ENCODE data around the gene PRR15L.
"Not testable (repeated sequence)": the region's sequence is repeated elsewhere in the genome, so short reads cannot be mapped to it uniquely, and the experiment has no call there.

PRR15L gene, protein sequence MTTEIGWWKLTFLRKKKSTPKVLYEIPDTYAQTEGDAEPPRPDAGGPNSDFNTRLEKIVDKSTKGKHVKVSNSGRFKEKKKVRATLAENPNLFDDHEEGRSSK

DNA sequence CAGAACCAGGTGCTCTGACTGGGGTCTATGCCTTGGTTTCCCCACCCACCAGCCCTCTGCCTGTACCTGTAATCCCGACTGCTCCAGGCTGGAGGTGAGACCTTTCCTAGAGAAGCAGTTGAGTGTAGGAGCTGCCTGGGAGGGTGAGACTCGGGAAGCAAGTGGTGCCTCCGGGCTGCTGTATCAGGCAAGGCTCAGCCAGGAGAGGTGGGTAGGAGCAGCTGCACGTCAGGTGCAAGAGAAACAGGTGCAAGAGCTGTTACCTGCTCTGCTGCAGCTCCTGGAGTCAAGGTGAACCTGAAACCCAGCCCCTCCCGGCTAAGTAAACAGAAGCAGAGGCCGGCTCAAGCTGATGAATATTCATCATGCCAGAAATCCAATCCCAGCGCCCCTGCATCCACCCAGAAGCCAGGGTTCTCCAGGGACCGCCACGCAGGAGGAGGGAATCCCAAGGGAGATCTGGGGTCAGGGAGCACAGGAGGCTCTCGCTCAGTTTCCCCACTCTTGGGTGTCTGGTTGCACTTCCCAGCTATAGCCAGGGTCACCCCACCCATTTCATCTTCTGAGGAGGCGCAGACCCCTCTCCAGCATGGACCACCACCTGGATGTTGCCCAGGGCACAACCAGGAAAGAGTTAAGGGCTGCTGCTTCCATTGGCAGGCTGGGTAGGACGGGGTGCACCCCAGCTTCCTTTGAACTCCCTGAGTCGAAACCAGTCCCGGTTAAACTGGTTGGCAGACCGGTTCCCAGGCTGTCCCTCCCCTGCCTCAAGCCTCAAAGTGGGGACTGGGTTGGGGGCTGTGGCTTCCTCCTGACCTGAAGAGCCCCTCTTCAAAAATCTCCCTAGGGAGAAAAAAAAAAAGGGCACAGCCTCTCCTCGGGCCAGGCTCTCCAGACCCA, at the start of gene PRR15L:
TSS of gene PRR15L (minus strand) at position 293 of the 900 bp plus-strand sequence. CDS start 4,649 bp downstream, outside the sequence.
- no peak for DNase-seq (ENCODE audit: low read depth)

DNA sequence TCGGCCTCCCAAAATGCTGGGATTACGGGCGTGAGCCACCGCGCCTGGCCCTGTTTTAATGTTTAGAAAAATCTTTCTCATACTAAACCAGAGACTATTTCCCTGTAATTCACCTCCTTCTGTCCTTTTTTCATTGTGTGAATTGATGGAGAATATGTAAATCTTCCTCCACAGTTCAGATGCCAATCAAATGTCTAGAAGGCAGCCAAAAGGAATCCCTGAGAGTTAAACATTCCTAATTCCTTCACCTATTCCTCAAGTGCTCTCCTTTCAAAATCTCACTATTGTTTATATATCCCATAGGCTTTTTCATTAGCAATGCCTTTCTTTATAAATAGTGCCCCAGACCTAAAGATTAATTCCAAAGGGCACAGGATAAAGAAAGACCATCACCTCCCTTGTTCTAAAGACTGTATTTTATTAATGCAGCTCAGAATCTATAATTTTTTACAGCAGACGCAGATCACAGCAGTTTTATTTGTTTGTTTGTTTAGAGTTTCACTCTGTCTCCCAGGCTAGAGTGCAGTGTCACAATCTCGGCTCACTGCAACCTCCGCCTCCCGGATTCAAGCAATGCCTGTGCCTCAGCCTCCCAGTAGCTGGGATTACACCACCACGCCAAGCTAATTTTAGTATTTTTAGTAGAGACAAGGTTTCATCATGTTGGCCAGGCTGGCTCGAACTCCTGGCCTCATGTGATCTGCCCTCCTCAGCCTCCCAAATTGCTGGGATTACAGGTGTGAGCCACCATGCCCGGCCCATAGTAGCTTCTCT, 49.4 kb upstream of the PRR15L start:
- DNase-seq (ENCODE audit: low read depth) = no peak

DNA sequence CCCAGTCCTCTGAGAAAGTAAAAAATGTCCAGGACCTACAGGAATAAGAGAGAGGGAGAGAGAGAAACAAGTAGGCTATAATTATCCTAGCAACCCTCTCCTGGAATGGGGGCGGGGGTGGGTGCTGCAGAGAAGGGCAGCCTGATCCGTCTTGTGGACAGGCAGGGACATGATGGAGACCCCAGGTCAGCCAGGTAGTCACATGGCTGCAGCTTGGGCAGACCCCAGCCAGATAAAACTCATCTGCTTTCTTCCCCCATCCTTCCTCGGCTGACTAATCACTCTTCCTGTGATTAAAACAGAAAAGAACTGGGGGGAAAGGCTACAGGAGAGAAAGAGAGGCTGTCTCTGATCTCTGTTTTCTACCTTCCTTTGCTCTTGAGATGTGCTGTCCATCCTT, 47.3 kb upstream of the PRR15L start:
- no peak for DNase-seq (ENCODE audit: low read depth)

DNA sequence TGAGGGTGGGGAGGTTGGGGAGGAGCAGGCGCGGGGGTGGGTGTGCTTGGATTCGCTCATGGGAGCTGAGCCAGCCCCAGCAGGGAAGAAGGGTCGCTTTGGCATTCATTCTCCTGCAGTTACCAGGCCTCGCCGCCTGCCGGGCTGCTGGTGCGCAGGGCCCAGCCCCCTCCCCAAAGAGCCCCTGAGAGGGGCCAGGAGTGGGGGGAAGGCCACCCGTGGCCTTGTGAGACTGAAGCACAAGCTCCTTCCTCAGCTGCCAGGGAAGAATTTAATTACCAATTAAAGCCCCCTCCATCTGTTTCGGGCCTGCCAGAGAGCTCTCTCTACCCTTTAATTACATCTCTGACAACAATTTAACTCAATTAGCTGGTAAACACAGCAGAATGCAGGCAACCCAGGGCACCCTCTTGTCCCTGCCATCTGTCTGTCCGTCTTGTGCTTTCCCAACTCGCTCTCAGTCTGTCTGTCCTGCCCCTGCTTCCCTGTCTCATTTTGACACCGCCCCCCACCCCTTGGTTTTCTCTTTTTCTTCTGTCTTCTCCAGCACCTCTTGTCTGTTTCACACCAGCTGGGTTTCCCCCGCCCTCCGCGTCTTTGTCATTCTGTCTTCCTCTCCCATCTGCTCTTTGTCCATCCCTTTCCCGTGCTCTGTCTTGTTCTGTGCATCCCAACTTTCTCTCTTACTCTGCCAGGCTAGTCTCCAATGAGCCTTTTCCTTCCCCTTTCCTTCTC, 45.9 kb upstream of the PRR15L start:
- no peak for DNase-seq (ENCODE audit: low read depth)

DNA sequence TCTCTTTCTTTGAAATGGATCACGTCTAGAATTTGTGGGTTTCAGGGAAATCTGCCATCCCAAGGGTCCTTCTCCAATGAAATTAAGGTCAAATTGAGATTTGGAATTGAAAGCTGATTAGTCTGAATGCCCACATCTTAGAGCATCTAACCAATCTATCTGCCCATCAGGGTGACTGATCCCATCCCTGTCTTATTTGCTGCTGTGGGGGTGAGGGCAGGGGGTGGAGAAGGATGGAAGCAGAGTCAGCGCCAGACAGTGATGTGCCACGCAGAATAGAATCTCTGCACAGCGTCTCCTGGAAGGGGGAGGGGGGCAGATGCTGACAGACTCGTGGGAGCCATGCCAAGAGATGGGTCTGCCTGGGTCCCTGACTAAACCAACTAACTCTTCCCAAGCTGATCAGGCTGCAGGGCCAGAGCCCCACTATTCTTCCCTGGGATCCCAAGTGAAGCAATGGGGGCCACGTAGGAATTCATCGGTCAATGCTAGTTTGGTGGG, 45.3 kb upstream of the PRR15L start:
- DNase-seq (ENCODE audit: low read depth) = no peak

DNA sequence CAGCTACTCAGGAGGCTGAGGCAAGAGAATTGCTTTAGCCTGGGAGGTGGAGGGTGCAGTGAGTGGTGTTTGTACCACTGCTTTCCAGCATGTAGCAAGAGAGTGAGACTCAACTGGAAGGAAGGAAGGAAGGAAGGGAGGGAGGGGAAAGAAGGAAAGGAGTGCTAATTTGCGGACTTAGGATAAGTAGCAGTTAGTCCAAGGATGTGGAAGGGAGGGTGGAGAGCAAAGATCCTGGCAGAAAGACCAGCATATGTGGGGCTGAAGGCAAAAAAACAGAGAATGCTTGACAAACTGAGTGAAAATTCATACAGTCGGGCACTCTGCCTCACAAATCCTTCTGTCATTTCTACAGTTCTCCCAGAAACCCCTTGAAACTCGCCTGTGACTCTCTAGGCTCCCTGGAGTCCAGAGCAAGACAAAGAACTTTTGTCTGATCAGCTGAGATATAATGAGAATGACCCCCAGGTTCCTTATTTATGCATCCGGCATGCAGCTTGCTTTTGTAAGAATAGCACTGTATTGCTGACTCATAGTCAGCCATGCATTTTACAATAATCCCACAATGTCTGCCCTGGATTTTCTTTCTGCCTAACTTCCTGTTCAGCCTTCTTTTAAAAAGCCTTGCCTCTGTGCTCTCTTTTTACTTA, 44.7 kb upstream of the PRR15L start:
- DNase-seq (ENCODE audit: low read depth) = no peak

DNA sequence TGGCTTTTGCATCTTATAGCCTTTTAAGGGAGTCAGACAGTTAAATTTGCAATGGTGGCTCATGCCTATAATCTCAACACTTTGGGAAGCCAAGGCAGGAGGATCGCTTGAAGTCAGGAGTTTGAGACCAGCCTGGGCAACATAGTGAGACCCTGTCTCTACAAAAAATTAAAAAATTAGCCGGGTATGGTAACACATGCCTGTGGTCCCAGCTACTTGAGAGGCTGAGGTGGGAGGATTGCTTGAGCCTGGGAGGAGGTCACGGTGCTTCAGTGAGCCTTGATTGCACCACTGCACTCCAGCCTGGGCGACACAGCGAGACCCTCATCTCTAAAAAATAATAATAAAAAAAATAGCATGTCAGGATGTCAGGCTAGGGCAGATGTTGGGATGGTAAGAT, 44.0 kb upstream of the PRR15L start:
- DNase-seq (ENCODE audit: low read depth) = not testable (repeated sequence)

DNA sequence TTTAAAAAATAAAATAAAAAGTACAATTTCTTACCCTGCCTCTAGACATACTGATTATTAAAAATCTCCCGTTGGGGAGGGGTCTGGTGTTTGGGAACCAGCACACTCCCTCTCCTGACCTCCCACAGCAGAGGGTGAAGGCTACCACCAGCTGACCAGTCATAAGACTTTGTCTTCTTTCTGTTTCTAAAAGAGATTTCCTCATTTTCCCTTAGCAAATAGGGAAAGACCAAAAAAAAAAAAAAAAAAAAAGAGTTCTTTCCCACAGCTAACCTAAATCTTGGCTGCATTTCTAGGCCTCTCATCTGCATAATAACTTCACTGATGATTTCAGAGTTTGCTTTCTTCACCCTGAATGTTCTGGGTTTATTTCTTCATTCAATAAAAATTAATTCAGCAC, 43.5 kb upstream of the PRR15L start:
- no peak for DNase-seq (ENCODE audit: low read depth)

DNA sequence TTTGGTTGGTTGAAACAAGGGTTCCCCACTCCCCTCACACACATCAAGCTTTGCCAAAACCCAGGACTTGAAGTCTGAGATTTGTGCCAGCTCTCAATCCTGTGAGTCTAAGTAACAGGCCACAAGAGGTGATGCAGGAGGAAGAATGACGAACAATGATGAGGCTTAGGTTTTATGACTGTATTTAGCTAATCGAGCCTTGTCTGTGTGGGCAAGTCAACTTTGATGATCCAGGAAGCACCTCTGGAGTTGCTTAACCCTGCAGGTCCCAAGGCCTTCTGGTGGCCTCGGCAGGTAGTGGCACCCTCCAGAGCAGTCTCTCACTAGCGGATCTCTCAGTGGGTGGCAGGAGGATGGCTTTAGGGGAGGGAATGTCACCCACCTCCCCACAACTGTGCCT, 41.9 kb upstream of the PRR15L start:
- no peak for DNase-seq (ENCODE audit: low read depth)

DNA sequence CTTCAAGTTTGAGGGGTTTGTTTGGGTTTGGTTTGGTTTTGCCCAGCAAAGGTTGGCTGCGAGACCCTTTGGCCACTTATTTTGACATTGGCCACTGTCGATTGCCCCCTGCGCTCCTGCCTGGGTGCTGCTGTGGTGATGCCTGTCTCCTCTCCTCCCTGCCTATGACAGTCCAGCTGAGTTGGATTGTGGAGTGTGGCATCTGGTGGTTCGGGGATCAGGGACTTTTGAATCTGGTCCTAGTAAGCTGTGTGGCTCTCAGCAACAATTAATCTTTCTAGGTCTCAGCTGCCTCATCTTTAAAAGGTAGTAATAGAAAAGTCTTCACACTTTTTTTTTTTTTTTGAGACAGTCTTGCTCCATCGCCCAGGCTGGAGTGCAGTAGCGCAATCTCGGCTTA, 40.4 kb upstream of the PRR15L start:
- no peak for DNase-seq (ENCODE audit: low read depth)

DNA sequence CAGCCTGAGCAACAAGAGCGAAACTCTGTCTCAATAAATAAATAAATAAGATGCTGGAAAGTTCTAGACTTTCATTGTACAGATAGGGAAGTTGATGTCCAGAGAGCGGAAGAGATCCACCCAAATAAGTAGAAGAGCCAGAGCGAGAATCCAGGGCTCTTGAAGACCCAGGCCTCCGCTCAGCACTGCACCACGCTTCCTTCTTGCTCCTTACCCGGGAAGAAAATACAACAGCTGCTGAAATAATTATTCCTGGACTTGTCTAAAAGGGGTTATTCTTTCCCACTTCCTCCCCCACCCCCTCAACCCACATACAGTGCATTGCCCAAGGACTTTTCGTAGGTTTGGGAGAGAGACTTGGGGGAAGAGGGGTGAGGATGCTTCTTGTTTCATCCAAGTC, 39.9 kb upstream of the PRR15L start:
- no peak for DNase-seq (ENCODE audit: low read depth)

DNA sequence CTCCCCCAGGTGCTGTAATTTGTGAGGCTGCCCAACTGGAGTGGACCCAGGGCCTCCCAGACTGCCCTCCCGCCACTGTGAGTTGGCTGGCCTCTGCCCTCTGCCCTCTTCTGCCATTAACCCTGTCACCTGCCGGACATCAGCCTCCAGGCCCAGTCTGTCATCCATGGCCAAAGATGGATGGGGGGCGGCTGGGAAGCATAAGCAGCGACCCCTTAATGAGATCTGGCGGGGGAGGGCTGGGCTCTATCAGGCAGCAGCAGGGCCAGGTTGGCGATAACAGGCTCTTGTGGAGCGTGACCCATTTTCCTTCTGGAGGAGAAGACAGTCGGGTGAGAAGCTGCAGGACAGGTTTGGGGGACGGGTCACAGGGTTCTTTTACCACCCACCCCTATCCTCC, 38.5 kb upstream of the PRR15L start:
- DNase-seq (ENCODE audit: low read depth) = no peak

DNA sequence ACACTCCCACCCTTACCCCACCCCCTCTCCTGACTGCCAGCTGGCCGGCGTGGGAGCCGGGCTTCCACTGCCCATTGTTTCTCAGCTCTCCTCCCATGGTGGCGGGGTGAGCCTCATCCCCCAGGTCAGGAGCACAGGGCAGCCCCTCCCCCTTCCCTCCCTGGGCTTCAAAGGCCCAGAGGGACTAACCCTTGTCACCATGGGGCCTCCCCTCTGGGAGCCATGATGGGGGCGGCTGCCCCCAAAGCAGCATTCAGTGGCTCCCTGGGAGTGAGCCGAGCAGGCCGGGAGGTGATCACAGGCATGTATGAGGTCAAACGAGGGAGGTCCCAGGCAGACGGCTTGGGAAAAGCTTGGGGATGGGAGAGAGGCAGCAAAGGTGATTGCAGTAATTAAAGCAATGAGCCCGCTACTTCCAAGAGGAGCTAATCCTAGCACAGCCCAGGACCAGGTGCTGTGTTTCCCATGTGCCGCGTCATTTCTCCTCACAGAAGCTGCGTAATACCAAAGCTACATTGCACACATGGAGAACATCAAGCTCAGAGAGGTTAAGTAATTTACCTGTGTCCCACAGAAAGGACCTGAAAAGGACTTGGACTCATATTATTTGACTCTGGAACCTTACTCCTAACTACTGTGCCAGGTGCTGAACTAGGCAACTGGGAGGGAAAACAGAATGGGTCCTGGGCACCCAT, 37.7 kb upstream of the PRR15L start:
- DNase-seq (ENCODE audit: low read depth) = no peak

DNA sequence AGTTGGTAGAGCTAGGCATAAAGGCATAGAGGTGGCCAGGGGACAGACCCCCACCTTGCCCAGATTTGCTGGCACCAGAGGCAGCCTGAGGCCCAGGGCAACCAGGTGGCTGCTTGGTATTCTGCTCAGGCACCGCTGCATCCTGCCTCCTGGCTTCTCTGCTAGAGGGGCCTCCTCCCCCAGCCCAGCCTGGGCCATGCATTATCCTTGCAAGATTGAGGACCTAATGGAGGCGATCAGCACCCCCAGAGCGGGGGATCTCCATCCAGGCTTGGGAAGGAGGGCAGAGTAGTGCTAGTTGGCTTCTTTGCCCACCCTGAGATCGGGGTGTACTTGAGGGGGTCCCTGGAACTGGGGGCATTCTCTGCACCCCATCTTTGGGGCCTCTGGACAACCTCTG, 37.0 kb upstream of the PRR15L start:
- no peak for DNase-seq (ENCODE audit: low read depth)

DNA sequence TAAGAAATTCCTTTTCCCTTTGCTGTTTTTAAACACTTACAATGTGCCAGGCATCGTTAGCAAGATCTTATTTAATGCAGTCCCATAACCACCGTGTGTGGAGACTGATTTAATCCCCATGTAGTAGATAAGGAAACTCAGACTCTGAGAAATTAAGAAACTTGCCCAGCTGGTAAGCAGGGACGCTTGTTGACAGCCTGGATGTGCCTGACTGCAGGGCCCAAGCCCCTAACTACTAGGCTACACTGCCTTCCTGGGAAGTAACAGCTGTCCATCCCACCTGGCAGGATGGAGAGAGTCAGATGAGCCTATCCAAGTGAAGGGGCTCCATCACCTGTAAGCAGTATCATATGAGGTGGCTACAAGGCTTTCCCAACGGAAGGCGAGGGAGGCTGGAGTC, 36.3 kb upstream of the PRR15L start:
- DNase-seq (ENCODE audit: low read depth) = no peak

DNA sequence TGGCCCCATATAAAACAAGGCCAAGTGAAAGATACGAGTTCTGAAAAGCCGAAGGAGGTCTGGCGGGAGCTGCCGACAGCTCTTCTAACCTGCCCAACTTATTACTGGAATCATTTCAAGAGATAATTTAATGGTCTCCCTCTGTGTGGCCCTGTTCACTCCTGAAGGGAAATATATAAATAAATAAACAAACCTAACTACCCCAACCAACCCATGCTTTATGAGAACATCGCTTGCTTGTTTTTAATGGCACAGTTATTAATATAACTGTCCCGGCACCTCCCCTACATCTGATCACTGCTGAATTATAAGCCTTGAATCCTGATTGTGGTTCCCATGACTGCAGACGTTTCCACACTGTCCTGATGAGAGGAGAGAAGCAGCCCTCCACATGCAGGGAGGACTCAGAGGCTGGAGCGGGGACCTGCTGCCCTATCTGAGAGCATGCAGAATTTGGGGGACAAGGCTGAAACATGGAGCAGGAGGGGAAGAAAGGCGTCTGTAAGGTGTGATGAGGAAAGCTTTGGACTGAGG, 35.4 kb upstream of the PRR15L start:
- no peak for DNase-seq (ENCODE audit: low read depth)

DNA sequence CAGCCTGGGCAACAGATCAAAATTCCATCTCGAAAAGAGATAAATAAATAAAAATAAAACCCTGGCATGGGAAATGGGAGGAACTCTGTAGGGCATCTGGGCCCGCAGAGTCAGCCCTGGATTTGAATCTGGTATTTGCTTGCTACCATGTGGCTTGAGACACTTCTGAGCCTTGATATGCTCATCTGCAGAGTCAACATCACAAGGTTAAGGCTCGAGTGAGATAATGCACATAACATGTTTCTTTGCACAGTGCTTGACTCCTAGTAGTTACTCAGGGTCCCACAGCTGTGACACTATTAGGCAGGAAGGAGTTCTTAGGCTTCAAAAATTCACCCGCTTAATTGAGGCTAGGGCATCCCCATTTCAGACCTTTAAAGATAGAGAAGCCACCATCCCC, 34.5 kb upstream of the PRR15L start:
- no peak for DNase-seq (ENCODE audit: low read depth)

DNA sequence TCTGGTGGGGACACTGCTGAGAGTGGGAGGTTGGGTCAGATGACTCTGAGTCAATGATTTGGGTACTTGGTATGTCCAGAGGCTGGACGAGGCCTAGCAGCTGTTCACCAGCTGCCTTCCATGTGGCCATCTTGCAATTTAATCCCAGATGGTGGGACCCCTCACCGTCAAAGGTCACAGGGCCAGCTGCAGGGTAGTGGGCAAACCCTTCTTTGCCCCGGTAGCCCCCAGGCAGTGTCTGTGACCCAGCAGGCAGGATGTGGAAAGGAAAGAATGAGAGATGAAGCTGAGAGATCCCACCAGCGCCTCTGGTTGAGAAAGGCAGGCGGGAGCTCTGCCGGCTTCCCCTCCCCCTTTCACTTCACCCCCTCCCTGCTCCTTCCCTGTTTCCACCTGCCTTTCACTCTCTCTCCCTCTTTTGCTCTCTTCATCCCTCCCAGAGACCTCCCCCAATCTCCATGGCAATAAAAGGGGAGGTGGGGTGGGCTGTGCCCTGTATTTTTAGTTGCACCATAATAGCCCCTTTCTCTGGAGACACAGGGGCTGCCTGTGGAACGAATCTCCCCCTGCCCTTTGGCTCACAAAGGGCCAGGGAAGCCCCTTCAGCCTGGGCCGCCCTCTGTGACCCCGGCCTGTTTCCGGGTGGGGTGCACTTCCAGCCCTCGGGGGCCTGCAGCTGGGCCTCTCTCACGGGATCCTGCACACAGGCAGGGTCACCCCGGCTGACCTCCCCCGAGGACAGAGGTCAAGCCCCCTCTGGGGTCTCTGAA, 33.5 kb upstream of the PRR15L start:
- DNase-seq (ENCODE audit: low read depth) = no peak

DNA sequence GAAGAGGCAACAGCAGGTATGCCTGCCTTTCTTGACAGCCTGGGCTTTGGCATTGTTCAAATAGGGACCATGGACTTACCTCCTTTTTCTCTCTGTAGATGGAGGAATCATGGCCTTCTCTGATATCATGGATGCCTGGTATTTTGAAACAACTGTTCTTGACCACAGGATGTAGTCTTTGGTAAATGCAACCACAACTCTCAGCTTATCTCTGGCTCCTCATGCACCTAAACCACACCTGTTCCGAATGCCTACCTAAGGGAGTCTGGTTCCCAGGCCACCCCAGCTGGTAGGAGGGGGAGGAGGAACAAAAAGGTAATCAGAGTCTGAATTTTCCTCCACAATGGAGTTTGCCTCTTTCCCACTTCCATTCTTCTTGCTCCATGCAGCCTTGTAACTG, 32.0 kb upstream of the PRR15L start:
- DNase-seq (ENCODE audit: low read depth) = no peak

DNA sequence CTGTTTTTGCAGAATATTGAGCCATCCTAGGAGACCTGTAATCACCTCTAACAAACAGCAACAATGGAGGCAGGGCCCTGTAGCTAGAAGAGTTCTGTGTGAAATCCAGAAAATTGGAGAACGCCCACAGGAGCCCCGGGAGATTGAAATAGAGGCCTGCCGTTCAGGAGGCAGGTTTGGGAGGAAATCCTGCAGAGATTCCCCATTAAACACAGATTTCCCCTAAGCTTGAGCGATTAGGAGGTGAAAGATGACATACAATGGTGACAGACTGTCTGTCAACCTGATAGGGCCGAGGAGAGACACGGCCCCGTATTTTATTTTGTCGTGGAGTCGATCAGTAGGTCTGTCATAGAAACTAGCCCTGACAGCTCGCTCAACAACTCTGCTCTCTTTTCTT, 31.5 kb upstream of the PRR15L start:
- no peak for DNase-seq (ENCODE audit: low read depth)
